Stimulated activated CD4-positive, alpha-beta T cell treated with anti-CD3 and anti-CD28 coated beads, Interleukin-4, amount 100 ng/mL, for 4 hours (primary cell): ENCODE data around the gene CAMTA1.

Source experiments
- DNase-seq, 2 experiments: peaks; one replicate each; pipeline ENCODE4 v3.0.0-alpha.2; 2020

Gene CAMTA1

DNA sequence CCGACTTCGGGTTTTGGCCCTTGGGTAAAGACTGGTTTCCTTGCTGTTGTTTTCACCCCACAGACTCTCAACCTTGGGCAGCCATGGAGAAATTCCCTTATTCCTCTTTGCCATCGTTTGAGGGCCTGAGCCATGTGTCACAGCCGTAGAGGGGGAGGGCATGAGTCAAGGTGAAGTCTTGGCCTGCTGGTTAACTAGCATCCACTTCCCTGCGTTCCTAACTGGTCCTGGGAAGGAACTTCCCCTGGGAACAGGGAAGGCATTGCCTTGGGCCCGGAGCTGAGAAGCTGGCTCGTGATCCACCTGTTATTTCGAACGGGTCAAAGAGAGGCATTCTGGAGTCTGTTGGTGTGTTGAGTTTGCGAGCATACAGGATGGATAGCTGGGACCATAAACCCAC is 464.9 kb downstream of the CAMTA1 start:
- DNase-seq, result no peak

DNA sequence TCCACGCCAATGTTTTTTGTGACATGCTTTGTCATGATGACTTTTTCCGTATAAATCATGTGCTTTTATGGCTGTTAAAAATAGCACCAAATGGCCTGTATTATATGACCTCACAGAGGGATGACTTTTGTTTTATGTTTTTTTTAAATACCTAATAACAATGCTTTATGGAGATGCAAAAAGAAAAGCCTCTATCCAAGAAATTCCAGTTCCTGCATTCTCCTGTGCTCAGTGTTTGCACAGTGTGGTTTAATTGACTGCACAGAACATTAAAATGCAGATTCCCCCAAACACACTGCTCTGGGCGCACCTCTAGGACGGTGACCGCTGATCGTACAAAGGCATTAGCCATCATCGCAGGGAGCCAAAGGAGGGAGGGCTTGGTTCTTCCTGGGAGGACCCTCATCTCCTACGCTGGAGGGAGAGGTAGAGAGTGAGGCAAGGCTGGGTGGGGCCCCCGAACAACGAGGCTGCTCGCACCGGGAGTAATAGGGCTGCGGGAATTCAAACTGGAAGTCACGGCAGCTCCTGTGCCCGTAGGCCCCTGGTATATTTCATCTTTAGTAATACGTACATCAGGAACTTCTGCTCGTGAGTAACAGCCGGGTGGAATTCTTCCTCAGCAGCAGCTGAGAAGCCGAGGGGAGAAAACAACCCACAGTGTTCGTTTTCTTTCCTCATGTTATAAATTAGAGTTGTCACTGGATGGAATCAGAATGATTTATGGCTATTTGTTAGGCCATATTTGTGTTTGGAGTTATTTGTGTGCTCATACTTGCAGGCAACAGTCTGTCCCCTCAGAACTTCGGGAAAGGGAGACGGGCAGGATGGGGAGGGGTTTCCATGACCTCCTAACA is 465.6 kb downstream of the CAMTA1 start:
- no peak for DNase-seq

DNA sequence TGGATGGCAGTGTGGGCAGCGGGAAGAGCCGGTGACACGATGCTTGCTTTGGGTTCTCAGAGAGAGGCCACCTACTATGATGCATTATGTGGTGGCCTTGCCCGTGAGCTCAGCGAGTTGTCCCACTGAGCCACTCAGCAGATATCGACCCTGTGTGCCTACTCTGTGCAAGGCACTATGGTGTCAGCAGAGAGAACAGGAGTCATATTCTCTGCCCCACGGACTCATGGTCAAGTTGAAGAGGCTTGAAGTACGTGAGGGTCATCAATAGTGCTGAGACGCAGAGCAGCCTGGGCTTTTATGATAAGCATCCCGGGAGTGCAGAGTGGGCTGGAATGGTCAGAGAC is 466.2 kb downstream of the CAMTA1 start:
- DNase-seq, result no peak

DNA sequence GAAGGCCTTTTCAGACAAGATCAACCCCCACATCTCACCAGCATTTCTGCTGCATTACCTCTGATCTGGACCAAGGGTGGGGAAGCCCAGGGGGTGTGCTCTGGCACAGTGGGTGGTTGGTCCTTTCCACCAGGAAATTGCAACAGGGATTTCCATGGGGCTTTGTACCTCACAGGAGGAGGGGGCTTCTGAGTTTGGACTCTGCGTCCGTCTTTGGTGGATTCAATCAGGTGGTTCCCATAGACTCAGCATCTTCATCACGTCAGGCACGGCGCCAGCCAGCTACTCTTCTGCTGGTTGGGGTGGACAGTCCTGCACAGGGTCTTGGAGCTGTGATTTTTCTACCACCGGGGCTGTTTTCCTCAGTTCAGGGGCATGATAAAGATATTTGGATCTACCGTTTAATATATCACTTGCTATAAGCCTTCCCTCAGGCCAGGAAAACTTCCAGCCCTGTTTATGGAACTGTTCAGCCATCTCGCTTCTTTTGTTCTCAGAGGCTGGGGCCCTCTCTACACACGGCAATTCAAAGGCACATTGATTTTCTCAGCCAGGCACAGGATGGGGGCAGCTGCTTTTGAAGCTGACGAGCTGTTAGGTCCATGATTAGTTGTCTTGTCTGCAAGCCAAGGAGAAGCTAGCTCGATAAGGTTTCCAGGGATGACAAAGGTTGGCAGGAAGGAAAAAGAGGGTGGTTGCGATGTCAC is 467.3 kb downstream of the CAMTA1 start:
- DNase-seq, result no peak

DNA sequence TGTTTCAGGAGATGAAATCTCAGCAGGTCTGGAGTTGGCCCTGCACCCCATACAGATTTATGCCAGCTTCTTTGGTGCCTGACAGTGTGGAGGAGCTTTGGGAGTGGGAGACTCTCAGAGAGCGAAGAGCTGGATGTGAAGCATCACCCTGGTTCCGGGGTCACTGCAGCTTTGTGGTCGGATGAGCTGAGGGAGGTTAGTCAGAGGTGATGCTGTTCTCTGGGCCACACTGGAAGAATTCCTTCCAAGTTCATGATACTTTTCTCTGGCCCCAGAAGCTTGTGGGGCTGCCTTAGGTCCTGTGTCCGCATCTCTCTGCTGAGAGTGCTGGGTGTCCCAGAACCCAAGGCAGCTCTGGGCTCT is 467.8 kb downstream of the CAMTA1 start:
- DNase-seq, result no peak

DNA sequence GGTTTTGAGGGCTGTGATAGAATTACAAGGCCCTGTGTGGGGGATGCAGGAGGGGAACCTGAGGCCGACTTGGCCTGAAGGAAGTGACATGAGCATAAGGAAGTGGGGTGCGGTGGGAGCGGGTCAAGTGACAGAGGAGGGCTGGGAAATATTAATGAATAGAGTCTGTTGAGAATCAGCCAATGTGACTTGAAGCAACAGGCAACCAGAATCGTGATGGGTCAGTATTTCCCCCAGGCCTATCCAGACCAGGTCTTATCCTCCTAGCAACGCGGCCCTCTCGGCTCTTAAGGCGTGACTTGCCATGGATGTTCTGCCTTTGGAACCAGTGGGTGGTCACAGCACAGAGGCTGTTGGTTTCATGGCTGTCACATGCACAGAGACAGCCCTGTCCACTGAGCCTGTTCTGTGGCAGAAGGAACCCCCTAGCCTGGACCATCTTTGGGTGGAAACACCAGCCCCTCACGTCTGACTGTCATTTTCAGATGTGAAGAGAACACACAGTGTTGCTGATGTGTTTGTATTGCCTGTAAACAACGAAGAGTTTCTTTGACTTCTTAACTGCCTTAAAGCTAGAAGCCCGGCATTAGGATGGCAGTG is 468.8 kb downstream of the CAMTA1 start:
- DNase-seq, result no peak

DNA sequence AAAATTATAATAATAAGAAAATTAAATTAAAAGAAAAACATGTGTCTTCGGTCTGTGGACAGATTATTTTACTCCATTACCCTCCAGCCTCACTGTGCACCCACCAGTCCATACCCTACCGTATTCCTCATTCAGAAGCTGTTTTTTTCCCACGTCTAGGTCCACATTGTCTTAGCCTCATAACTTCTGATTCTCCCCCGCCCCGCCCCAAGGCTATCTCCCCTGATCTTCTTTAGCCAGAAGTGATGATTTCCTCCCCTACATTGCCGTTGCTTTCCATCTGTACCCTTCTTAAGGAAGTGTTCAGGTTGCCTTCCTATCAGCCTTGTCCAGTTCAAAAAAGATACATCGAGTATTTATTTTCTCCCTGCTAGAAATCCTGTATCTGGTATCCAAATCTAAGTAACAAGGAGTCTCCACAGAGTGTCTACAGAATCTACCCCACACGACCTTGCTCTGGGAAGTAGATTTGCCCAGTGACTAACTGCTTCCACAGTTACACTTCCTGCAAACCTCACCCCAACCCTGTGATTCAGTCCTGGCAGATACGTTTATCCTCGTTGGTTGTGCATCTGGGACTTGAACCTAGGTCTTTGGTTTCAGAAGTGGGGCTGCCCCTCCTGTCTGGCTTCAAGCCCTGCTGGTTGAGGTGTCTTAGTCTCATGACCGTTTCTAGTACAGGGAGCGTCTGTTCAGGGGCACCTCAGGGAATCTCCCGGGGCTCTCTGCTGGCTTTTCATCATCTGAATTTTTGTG is 470.2 kb downstream of the CAMTA1 start:
- DNase-seq, result no peak

DNA sequence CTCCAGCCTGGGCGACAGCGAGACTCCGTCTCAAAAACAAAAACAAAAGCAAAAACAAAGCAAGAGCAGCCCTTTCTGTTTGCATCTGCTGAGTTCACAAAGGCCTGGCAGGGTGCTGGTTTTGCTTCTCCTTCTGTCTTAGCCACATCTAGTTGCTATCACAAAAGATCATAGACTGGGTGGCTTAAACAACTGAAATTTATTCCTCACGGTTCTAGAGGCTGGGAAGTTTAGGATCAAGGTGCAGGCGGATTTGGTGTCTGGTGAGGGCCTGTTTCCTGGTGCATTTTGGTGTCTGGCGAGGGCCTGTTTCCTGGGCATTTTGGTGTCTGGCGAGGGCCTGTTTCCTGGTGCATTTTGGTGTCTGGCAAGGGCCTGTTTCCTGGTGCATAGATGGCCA is 471.3 kb downstream of the CAMTA1 start:
- no peak for DNase-seq

DNA sequence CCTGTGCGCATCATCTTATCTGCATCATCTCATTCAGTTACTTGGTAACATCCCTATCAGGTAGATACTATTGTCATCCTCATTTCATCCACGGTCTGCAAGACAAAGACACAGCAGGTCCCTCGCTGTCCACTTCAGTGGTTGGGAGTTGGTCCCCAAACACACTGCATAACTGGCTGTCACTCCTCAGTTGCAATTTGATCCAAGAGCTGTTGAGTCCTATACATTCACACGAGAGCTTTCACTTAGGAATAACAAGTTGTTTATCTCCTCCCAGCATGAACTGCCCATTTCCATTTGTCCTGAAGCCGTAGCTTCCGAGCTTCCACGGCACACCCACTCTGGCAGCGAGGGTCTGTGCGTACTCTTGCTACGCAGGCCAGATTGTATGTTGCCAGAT is 472.0 kb downstream of the CAMTA1 start:
- no peak for DNase-seq

DNA sequence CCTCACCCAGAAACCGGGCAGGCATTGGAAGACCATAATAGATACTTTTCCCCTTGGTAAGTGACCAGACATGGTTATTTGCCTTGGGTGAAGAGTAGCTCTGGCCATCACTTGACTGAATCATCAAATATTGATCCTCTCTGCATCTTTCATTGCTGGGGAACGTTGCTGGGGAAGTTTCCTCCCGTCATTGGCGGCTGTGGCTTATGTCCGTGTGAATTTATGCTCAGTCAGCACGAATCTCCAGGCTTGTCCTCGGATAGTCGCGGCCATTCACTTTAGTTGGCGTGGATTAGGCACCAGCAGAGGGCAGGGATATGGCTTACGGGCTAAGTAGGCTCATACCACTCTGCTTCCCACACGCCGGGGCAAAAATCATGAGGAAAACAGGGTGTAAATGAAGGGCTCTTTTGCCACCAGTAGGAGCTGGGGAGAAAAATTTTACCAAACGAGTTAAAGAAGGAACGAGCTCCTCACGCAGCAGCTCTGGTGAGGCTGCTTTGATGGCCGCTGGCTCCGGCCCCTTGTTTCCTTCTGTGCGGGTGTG is 473.4 kb downstream of the CAMTA1 start:
- DNase-seq, result no peak

DNA sequence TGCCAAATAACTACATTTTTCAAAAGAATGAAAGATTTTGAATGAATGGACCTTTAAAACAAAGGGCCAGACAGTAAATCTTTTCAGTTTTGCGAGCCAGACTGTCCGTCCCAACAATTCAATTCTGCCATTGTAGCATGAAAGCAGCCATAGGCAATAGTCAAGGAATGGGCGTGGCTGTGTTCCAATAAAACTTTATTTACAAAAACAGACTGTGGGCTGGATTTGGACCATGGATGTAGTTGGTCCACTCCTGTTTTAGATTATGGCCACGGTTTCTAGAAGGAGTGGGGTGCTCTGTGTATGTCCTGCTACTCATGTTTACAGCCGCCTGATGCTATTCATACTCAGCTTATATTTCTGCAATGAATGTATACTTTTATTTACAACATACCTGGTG is 474.7 kb downstream of the CAMTA1 start:
- no peak for DNase-seq

DNA sequence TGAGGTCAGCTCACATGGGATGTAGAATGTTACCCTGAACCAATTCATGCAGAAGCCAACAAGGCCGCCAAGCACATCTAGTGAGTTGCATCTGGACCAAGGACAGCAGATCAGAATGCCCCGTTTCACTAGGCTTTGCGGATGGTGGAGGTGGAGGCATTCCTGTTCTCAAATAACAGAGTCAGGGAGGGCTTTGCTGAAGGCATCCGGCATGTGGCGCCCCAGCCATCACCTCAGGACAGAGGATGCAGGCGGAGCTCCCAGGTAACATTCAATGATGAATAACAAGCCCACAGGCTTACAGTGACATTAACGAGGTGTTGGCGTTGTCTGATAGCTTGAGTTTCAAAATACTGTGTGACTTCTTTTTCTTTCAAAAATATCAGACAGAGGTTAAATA is 476.2 kb downstream of the CAMTA1 start:
- DNase-seq, result no peak

DNA sequence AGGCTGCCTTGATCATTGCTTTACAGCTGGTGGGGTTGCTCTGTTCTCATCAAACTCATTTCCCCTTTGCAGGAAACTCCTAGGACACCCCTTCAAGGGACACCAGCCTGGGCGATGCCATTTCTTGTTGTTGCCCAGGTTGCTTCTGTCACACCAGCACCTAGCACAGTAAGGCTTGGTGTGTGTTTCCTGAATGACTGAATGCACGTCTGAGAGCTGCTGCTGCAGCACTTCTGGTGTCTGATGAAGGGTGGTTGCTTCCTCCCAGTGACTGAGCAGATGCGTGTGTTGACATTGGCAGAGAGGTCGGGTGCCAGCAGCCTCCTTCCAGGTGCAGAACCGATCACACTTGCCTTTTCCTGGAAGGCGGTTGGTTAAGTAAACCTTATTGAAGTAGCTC is 477.4 kb downstream of the CAMTA1 start:
- no peak for DNase-seq

DNA sequence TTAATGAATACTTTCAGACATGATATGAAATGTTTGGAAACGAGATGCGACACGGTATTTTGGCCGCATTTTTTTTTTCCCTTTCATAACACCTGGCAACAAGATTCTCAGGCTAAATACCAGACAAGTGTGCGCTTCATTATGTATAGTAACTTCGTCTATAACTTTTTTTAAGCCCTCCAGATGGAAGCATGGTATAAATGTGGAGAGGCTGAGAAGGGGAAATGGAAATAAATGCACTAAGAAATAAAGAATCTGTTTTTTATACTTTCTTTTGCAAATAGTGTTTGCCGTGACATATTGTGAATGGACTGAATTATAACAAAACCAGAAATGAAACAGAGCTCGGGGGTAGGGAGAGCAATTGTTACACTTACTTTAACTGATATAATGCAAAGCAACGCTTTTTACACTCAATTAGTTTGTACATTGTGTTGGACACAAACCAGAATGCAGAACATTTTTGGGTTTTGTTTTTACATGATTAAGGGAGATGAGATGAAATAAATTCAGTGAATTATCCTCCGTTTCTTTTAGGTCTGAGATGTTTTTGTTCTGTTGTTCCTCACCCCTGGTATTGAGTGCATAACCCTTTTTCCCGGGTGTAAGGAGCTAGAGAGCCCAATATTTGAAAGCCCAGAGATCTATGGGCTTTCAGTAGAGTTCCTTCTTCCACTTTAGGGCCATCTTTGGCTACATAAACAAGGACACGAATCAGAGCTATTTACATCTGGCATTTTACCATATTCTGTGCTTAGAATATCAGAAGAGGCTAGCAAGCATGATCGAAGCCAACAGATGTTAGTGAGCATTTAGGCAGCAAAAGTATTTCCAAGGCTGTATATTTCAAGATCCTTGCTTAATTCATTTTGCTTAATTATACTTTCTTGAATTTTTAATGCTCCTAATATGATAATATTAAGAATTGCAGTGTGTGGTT is 478.0 kb downstream of the CAMTA1 start:
- DNase-seq, result no peak

DNA sequence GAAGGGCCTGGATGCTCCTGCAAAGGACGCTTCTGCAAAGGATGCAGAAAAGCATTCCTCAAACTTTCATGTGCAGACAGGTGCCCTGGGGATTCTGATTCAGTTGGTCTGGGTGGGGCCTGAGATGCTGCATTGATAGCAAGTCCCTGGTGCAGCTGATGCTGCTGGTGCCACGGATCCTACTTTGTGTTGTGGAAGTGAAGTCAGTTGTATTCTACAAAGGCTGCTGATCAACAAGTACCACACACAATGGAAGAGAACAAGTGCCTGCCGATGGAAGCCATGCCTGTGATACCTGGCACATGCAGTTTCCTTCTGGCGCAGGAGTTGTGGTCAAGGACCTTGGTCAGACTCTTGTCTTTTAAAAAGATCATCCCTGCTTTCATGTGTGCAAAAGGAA is 478.8 kb downstream of the CAMTA1 start:
- DNase-seq, result no peak

DNA sequence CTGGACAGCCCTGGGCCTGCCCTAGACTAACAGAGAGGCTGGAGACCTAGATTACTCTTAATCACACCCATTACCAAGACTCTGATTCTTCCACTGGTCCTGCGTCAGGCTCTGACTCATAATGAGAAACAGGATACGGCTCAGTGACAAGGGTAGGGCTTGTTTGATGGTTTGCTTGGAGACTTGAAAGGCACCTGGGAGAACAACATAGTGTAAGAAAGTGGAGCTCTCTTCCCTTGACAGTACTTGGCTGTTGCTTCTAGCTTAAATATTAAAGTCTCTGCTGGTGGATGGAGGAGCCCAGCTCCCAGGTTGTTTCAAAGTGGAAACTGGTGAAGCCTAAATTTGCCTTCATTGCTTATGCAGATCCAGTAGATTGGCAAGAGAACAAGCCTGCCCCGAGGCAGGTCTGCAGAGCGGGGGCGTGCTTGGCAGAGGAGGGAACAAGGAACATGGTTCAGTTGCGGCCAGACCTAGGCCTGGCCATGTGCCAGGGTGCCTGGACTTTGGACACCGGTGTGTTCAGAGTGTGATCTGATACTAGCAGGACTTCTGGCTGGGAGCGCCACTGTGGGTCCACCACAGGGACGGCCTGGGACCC is 480.6 kb downstream of the CAMTA1 start:
- no peak for DNase-seq

DNA sequence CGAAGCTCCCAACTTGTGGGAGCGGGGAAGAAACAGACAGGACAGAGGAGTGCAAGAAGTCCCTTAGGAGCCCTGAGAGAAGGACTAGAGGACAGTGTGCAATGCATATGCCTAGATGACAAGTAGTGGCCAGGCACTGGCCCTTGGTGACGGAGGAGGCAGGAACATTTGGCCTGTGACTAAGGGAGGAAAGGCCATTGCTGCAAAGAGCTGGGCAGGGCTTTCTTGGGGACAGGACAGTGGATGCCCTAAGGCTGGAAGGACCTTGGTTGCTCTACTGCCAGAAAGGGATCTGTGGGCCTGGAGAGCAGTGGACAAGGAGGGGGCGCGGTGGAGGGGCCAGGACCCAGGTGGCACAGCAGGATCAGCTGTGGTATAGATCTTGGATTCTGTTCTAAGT is 481.3 kb downstream of the CAMTA1 start:
- DNase-seq, result no peak

DNA sequence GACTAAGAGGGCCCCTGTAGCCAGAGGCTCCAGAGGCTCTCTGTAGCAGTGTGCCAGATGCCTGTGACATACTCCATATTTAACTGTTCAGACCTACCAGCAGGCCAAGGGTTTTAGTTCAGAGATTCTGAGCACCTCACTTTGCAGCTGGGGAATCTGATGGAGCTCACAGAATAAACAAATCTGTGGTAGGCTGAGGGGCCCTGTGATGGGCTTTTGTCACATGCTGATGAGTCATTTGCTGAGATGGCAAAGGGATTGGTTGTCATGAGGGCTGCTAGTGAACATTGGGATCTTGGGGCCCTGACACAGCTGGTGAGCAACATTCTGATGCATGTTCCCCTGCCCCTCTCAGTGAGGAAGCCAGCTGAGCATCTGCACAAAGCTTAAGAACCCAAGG is 482.2 kb downstream of the CAMTA1 start:
- no peak for DNase-seq

DNA sequence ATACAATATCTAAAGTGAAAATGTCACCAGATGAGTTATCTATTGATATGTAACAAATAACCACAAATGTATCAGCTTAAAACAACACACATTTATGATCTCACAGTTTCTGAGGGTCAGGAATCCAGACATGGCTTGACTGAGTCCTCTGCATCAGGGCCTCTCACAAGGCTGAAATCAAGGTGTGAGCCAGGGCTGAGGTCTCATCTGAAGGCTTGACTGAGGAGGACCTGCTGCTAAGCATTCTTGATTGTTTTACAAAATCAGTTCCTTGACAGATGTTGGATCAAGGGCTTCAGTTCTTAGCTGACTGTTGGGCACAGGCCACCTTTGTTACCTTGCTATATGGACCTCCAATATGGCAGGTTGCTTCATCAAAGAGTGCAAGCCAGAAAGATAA is 483.7 kb downstream of the CAMTA1 start:
- no peak for DNase-seq

DNA sequence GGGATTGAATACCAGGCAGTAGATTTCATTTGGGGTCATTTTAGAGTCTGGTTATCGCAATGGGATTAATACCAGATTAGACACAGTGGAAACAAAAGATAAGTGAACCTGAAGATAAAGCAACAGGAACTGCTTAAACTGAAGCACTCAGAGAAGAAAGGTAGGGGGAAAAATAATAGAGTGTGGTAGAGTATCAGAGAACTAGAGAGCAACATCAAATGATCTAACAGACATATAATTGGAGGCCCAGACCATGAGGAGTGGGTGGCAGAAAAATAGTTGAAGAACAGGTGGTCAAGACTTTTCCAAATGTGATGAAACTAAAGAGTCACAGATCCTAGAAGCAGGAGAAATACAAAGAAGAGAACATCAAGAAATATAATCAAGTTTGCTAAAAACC is 484.3 kb downstream of the CAMTA1 start:
- DNase-seq, result no peak

DNA sequence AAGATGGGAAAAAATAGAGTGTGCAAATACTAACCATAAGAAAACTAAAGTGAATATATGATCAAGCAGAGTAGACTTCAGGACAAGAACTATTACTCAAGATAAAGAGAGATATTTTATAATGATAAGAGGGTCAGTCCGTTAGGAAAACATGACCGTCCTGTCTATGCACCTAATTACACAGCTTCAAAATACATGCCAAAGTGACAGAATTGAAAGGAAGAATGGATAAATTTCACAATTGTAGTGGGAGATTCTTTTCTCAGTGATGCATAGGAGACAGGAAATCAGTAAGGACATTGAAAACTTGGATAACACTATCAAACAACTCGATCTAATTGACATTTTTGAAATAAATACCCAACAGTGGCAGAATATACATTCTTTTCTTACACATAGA is 489.0 kb downstream of the CAMTA1 start:
- no peak for DNase-seq

DNA sequence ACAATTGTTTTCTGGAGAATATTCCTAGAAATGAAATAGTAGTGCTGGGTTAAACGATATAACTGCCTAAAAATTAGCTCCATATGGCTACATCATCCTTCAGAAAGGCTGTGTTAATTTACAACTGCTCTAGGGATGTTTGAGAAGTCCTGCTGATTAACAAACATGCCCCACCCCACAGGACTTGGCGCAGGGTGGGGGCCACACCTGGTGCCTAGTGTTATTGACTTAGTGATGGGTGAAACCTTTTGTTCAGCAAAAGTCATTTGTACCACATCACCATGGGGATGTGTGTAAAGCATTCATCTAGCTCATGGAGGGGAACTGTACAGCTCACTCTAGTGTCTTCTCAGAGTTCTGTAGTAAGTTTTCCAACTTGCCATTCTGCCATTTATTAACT is 492.8 kb downstream of the CAMTA1 start:
- no peak for DNase-seq
